NCI-H146 treated with DMSO at 0.1 percent for 48 hours (cell line): ENCODE results near the gene SOD2.
A peak's percentile ranks its signal among the peaks of the same experiment; 100 is the strongest.
"Not testable (repeated sequence)": the region's sequence is repeated elsewhere in the genome, so short reads cannot be mapped to it uniquely, and the experiment has no call there.

Source experiments
- DNase-seq: peaks from one replicate; lab custom pipeline; 2025; ENCODE audit not compliant: unreplicated experiment; lab: John Stamatoyannopoulos, UW

The SOD2 gene

GRCh38 chr6:159682810-159683209 lies 10.2 kb downstream of the SOD2 start:
- DNase-seq, result no peak

- DNase-seq, result no peak
Observed at GRCh38 chr6:159682295-159682694, 10.7 kb downstream of the SOD2 start.

GRCh38 chr6:159681191-159681880 lies 11.7 kb downstream of the SOD2 start:
- DNase-seq, result no peak

- DNase-seq, result no peak
Observed at GRCh38 chr6:159680104-159680503, 12.9 kb downstream of the SOD2 start.

GRCh38 chr6:159679091-159680077 lies 13.7 kb downstream of the SOD2 start:
- DNase-seq, result no peak

GRCh38 chr6:159678574-159678973 lies 14.5 kb downstream of the SOD2 start:
- DNase-seq, result no peak

- no peak for DNase-seq
Observed at GRCh38 chr6:159677506-159678165, 15.4 kb downstream of the SOD2 start.

- no peak for DNase-seq
Observed at GRCh38 chr6:159676890-159677505, 16.0 kb downstream of the SOD2 start.

GRCh38 chr6:159676236-159676635 lies 16.8 kb downstream of the SOD2 start:
- not testable (repeated sequence) for DNase-seq

- no peak for DNase-seq
Observed at GRCh38 chr6:159665868-159666635, 27.0 kb downstream of the SOD2 start.

GRCh38 chr6:159663368-159663889 lies 29.6 kb downstream of the SOD2 start:
- DNase-seq, result not testable (repeated sequence)

GRCh38 chr6:159661977-159662376 lies 31.1 kb downstream of the SOD2 start:
- DNase-seq, result not testable (repeated sequence)

- DNase-seq, result no peak
Observed at GRCh38 chr6:159655409-159655988, 37.5 kb downstream of the SOD2 start.

- peak; percentile 37 for DNase-seq
Observed at GRCh38 chr6:159654483-159655098, 38.5 kb downstream of the SOD2 start.

- DNase-seq, result no peak
Observed at GRCh38 chr6:159650314-159650713, 42.7 kb downstream of the SOD2 start.

GRCh38 chr6:159649441-159649840 lies 43.6 kb downstream of the SOD2 start:
- no peak for DNase-seq

- no peak for DNase-seq
Observed at GRCh38 chr6:159646733-159647132, 46.3 kb downstream of the SOD2 start.

- no peak for DNase-seq
Observed at GRCh38 chr6:159646116-159646515, 46.9 kb downstream of the SOD2 start.

GRCh38 chr6:159645640-159646039 lies 47.4 kb downstream of the SOD2 start:
- DNase-seq, result no peak
